ENCODE measurements around the gene HSD17B8. TPM values are rescaled to one million over a fixed set of nuclear protein-coding genes. Genes with fewer than 3 reads are reported as not detected.

Gene HSD17B8
- total RNA-seq = 5.3 and 7.0 TPM in 2 replicates

GRCh38 chr6:33204415-33205190, at the start of gene HSD17B8:
HSD17B8 (plus strand) TSS chr6:33204655; CDS start chr6:33204669, 14 bp downstream.

DNA sequence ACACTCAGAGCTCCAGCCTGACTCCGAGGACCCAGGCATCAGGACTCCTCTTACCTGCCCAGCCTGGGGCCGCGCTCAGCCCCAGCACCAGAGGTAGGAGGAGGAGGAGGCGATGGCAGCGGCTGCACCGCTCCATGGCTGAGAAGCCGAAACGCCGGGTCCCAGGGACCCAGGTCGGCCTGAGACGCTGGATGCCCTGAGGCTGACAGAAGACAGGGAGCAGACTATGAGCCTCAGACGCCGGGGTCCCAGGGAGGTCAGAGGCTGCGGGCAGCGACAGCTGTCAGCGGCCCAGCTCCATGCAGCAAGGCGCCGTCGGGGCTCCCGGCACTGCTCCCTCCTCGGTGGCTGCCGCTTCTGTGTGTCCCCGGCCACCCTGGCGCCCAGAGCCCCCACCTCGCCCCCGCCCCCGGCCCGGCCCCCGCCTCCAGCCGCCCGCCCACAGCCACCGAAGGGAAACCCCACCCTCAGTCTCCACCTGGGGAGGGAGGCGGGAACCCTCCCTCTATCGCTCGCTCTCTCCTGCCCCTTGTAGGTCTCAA, 12.3 kb upstream of the HSD17B8 start, which contains the start of gene COL11A2:
COL11A2 (minus strand) TSS at position 363 of the 542 bp plus-strand sequence; CDS start at position 136, 227 bp downstream.

GRCh38 chr6:33200219-33201146, 4.0 kb upstream of the HSD17B8 start, which contains the start of the genes RXRB and SLC39A7:
RXRB (minus strand) TSS chr6:33200665; CDS start chr6:33200476, 189 bp downstream.
SLC39A7 (plus strand) TSS chr6:33200867; CDS start chr6:33201246, 379 bp downstream.

DNA sequence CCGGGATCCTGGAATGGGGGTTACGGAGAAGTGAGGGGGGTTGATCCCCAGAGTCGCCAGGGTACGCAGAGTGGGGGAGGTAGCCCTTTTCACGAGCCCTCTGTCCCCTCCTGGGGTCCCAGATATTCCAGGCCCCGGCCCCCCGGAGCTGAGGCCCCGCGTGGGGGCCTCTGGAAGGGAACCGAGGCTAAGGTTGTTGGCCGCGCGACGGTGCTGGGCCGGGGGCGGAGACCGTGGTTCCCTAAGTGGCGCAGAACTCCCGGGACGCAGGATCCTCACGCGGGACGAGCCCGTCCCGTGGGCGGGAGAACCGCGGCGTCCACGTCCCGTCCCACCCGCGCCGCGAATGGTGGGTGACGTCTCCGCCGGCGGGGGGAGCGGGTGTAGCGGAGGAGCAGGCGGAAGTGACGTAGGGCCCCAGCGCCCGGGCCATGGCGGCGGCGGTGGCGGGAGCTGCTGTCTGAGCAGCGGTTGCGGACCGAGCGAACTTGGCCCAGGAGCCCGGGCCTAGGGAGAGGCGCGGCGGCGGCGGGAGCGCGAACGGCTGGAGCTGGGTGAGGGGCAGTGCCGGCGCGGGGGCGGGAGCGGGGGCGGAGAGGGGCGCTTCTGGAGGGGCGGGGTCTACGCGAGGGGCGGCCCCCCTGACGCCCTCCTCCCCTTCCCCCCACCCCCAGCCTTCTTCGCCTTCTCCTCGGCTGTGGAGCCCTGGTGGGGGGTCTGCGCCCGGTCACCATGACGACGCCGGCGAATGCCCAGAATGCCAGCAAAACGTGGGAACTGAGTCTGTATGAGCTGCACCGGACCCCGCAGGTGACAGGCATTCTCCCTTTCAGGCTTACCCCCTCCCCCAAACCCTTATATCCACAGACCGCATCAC, 3.9 kb downstream of the HSD17B8 start, which contains the start of gene RING1:
RING1 (plus strand) TSS at position 410 of the 877 bp plus-strand sequence; CDS start at position 733, 323 bp downstream.

Small RNA genes within 50 kb of the gene (small RNA-seq; reads per million reads assigned to genes)
- gene MIR219A1 (0.49 reads per million, percentile 29 among the genes with 10 or more reads in this experiment), gene RNY4P10 (0.16 reads per million)

Other genes starting within 250 kb of the HSD17B8 start
- 95.2 and 125 TPM in 2 replicates for gene BRD2, start 236.1 kb upstream of the HSD17B8 start, total RNA-seq
- under 0.01 TPM in 1 of 2 replicates, not detected in the other for gene HLA-DOA, start 195.1 kb upstream of the HSD17B8 start, total RNA-seq
- 3.1 and 7.0 TPM in 2 replicates for gene HLA-DPA1, start 131.0 kb upstream of the HSD17B8 start, total RNA-seq
- 1.8 and 10.2 TPM in 2 replicates for gene HLA-DPB1, start 128.7 kb upstream of the HSD17B8 start, total RNA-seq
- under 0.01 and 0.20 TPM in 2 replicates for gene COL11A2, start 12.2 kb upstream of the HSD17B8 start, total RNA-seq
- 17.6 and 20.5 TPM in 2 replicates for gene RXRB, start 4.0 kb upstream of the HSD17B8 start, total RNA-seq
- 51.8 and 71.0 TPM in 2 replicates for gene SLC39A7, start 3.8 kb upstream of the HSD17B8 start, total RNA-seq
- 21.7 and 24.2 TPM in 2 replicates for gene RING1, start 3.8 kb downstream of the HSD17B8 start, total RNA-seq
- gene VPS52, start 67.2 kb downstream of the HSD17B8 start, total RNA-seq = 31.6 and 39.5 TPM in 2 replicates
- 2,332 and 5,287 TPM in 2 replicates for gene RPS18, start 67.4 kb downstream of the HSD17B8 start, total RNA-seq
- gene B3GALT4, start 72.5 kb downstream of the HSD17B8 start, total RNA-seq = 1.1 and 2.5 TPM in 2 replicates
- gene WDR46, start 84.6 kb downstream of the HSD17B8 start, total RNA-seq = 90.0 and 92.3 TPM in 2 replicates
- 38.5 and 40.4 TPM in 2 replicates for gene PFDN6, start 84.9 kb downstream of the HSD17B8 start, total RNA-seq
- gene RGL2, start 94.3 kb downstream of the HSD17B8 start, total RNA-seq = 16.9 and 19.2 TPM in 2 replicates
- gene TAPBP, start 109.4 kb downstream of the HSD17B8 start, total RNA-seq = 68.8 and 73.9 TPM in 2 replicates
- 8.5 and 11.3 TPM in 2 replicates for gene ZBTB22, start 113.1 kb downstream of the HSD17B8 start, total RNA-seq
- gene DAXX, start 118.3 kb downstream of the HSD17B8 start, total RNA-seq = 39.7 and 50.6 TPM in 2 replicates
- gene KIFC1, start 187.2 kb downstream of the HSD17B8 start, total RNA-seq = 33.1 and 58.1 TPM in 2 replicates
- 8.1 and 14.1 TPM in 2 replicates for gene PHF1, start 206.4 kb downstream of the HSD17B8 start, total RNA-seq
- gene CUTA, start 213.5 kb downstream of the HSD17B8 start, total RNA-seq = 70.2 and 82.3 TPM in 2 replicates
- gene SYNGAP1, start 215.4 kb downstream of the HSD17B8 start, total RNA-seq = 6.1 and 6.2 TPM in 2 replicates
- 4.0 and 6.1 TPM in 2 replicates for gene ZBTB9, start 249.9 kb downstream of the HSD17B8 start, total RNA-seq